ENCODE measurements around the gene C21orf91. TPM values are rescaled to one million over a fixed set of nuclear protein-coding genes. Genes with fewer than 3 reads are reported as not detected.

C21orf91 gene
- total RNA-seq, 1 experiment from 2014 or later, result 49.2 TPM

DNA sequence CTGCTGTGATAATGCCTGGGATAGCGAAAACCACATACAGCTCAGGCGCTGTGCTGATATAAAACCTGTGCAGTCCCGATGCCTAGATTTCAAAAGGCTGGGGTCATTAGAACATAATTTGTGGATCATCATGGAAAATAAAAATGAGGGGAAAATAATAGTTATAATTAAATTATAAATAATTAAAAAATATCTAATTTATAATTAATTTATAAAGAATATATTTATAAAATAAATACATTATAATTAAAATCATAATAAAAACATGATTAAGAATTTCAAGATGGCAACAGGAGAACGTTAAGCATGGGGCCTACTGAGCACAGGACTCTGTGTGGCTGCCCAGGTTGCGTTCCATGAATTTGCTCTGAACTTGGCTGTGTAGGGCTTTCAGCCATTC is 53.9 kb downstream of the C21orf91 start:
- Histone ChIP-seq H4K5ac (ENCODE audit: insufficient read length, low read depth, low read length) (no peak overlapping the region), H2AK5ac (ENCODE audit: insufficient read length, low read length) (no peak overlapping the region), H3K23me2 (ENCODE audit: insufficient read length, low read depth, low read length, poor library complexity, severe bottlenecking) (no peaks in the 10 kb centered on the region), H3K9ac (ENCODE audit: extremely low read depth, insufficient read length, low read length) (no peak overlapping the region), H3K56ac (ENCODE audit: insufficient read length, low read depth, low read length) (no peak overlapping the region), H3K79me1 (ENCODE audit: insufficient read depth, low read depth, low read length, poor library complexity, severe bottlenecking) (no peaks in the 10 kb centered on the region), H3K14ac (ENCODE audit: insufficient read depth, low read length) (no peak overlapping the region), H2BK20ac (ENCODE audit: low read depth, low read length, poor library complexity, severe bottlenecking) (no peak overlapping the region), H3K4me1 (ENCODE audit: insufficient read depth, low read length) (no peaks in the 10 kb centered on the region), H3K27ac (ENCODE audit: insufficient read length, low read depth, low read length) (no peak overlapping the region), H3K9me3 (ENCODE audit: control insufficient read depth, low read depth, low read length) (no peaks in the 10 kb centered on the region), H4K8ac (replicated peaks; ENCODE audit: insufficient read length, low read depth, low read length) (no peak overlapping the region), H3K4ac (ENCODE audit: low read depth, low read length) (no peak overlapping the region), H3K27me3 (ENCODE audit: insufficient read depth, low read length) (no peaks in the 10 kb centered on the region), H3K4me2 (ENCODE audit: insufficient read depth, insufficient read length, low read length) (no peak overlapping the region), H3K79me2 (ENCODE audit: insufficient read depth, low read length) (no peaks in the 10 kb centered on the region), H2BK5ac (ENCODE audit: insufficient read length, low read length) (no peak overlapping the region), H3T11ph (ENCODE audit: low read length) (no peak overlapping the region), H4K91ac (ENCODE audit: insufficient read length, low read depth, low read length) (no peak overlapping the region), H4K20me1 (ENCODE audit: control insufficient read depth, insufficient read depth, insufficient read length) (no peaks in the 10 kb centered on the region), H2AFZ (ENCODE audit: low read length) (no peak overlapping the region), H3K18ac (ENCODE audit: insufficient read length, low read depth, low read length) (no peak overlapping the region), H2BK12ac (ENCODE audit: insufficient read length, low read depth, low read length) (no peak overlapping the region), H2BK15ac (ENCODE audit: low read depth, low read length) (no peak overlapping the region), H3K23ac (ENCODE audit: insufficient read length, low read depth, low read length) (no peak overlapping the region), H2BK120ac (ENCODE audit: low read depth, low read length, poor library complexity, severe bottlenecking) (no peak overlapping the region)
- no peak for DNase-seq
- no peak overlapping the region for H3K27ac Mint-ChIP-seq
- no CpG with 5 or more reads among the region's 5 CpGs for WGBS (ENCODE audit: extremely low coverage, insufficient read length, low lambda C conversion rate)
- no peaks in the 10 kb centered on the region for H3K36me3 Mint-ChIP-seq (ENCODE audit: insufficient read depth in 1 of 3, low read depth in 3 of 3)
- TF ChIP-seq, protein P1, sequence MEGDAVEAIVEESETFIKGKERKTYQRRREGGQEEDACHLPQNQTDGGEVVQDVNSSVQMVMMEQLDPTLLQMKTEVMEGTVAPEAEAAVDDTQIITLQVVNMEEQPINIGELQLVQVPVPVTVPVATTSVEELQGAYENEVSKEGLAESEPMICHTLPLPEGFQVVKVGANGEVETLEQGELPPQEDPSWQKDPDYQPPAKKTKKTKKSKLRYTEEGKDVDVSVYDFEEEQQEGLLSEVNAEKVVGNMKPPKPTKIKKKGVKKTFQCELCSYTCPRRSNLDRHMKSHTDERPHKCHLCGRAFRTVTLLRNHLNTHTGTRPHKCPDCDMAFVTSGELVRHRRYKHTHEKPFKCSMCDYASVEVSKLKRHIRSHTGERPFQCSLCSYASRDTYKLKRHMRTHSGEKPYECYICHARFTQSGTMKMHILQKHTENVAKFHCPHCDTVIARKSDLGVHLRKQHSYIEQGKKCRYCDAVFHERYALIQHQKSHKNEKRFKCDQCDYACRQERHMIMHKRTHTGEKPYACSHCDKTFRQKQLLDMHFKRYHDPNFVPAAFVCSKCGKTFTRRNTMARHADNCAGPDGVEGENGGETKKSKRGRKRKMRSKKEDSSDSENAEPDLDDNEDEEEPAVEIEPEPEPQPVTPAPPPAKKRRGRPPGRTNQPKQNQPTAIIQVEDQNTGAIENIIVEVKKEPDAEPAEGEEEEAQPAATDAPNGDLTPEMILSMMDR (conservative IDR thresholded peaks at IDR 0.05), result no peak
- H3K9me3 Mint-ChIP-seq, result peaks cover 0 to 3% of the 10 kb centered on the region in 2 experiments; a peak in 2 of 5 replicates
- H3K4me1 Mint-ChIP-seq, result peaks cover 8 to 9% of the 10 kb centered on the region in 2 experiments
- H3K4me3 Mint-ChIP-seq, result no peak overlapping the region
- H3K27me3 Mint-ChIP-seq (ENCODE audit: low read depth), result no peaks in the 10 kb centered on the region

Data from H9 (cell line).